Suppressor macrophage treated with lipopolysaccharide for 1 hour (primary cell): Measurements from ENCODE around the gene SEMA4D.
A peak's percentile ranks its signal among the peaks of the same experiment; 100 is the strongest.

Source experiments
- DNase-seq, 3 donors: peaks; one replicate each; pipeline ENCODE4 v3.0.0-alpha.2; 2020 to 2022

SEMA4D gene

DNA sequence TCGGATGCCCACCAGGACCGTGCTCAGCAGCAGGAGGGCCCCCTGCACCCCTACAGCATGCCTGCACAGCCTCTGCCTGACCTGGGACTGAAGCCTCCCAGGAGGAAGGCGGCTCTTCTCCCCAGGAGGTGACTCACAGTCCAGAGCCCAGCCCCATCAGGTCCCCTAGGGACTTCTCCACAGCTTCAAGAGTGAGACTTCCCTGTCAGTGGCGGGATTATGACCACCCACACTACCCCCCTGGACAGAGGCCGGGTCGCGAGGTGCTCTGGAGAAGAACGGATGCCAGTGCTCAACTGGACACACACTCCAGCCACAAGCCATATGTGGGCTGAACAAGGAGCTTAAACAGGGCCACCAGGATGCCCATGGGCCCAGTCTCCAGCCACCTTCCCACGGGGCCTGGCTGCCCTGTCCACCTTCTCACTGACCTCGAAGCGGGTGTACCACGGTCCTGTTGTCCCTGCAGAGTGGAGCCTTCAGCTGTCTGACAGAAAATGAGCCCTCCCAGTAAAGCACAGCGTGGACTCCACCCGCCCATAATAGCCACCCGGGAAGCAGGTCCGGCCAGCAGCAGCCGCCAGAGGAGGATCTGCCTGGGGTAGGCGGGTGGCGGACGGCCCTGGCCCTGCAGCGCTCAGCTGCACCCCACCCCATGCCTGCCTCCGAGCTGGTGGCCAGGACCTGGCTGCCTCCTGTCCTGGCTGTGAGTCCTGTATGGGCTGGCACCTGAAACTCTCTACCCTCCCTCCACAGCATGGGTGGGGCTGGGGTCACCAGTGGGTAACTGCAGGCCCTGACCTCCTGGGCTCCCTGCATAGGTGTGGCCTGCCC is 54.7 kb downstream of the SEMA4D start:
- peak; percentile 73 to 76 (median 73) for DNase-seq

DNA sequence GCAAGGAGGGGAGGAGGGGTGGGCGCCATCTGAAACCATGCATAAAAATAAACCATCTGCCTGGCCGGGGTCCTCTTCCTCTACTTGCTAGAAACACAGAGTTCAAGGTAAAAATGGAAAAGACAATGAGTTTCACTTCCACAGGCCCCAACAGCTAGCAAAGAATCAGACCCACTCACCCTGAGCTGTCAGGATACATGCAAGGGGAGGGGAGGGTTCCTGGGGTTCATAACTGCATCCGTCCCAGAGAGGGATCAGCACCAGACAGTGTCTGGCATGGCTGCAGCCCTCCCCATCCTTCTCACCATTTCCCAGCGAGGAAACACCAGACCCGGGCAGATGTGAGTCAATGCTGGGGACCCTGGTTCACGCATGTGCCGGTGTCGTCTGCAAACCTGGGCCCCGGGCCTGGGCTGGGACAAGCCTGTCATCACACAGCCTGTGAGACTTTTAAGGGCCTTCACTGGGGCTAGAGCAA is 55.4 kb downstream of the SEMA4D start:
- no peak for DNase-seq

DNA sequence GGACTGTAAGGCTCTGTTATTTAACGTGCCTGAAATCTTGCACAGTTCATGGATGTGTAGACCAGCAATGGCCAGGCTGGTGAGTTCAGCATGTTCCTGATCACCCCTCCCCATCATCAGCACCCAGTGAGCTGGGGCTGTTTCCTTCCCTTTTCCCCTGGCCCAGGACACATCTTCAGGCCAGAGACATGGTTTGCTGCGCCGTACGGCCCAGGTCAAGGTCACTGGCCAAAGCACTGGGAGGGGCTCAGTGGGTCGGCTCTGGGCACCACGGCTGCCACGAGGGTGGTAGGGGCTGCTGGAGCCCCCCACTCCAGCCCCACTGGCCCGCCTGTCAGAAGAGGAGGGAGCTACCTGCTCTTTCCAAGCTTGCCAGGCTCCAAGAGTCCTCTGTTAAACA is 55.9 kb downstream of the SEMA4D start:
- DNase-seq, result no peak

DNA sequence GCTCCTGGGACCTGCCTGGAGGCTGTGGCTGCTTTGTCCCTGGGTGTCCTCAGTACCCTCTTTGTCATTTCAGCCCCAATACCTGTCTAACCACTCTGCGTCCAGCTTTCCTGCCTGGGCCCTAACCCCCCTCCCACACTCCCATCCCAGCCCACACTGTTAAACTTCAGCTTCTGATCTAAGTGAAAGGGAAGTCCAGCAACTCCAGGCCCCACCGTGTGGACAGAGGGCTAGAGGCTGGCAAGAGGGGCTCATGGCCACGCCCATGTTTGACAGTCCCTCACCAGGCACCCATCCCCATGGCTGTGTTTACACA is 56.3 kb downstream of the SEMA4D start:
- no peak for DNase-seq

DNA sequence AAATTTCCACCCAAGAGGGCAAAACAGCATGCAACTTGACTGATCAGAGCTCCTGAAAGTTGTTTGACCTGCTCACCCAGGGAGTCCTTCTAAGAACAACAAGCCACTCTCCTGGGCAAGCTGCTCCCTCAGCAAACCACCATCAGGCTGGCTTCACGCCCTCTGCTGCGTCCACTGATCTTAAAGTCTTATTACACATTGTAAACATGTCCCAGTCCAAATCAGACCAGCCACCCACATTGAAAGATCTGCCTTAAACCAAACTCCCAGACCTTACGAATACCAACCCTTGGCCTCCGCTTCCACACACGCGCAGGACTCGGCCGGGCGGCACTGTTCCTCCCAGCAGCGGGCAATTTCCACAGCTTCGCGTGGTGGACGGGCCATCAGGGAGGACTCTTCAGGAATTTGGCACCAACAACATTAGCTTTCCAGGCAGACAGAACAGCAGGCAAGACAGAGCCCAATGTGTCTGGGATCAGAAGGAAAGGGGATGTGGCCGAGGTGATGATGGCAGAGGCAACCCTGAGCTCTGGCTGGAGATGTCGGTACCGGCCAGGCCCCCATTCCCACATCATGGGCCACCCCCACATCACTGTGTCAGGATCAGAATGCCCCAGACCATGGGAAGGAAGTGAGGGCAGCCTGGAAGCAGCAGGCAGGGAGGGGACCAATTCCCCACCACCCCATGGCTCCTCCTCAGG is 56.8 kb downstream of the SEMA4D start:
- no peak for DNase-seq

DNA sequence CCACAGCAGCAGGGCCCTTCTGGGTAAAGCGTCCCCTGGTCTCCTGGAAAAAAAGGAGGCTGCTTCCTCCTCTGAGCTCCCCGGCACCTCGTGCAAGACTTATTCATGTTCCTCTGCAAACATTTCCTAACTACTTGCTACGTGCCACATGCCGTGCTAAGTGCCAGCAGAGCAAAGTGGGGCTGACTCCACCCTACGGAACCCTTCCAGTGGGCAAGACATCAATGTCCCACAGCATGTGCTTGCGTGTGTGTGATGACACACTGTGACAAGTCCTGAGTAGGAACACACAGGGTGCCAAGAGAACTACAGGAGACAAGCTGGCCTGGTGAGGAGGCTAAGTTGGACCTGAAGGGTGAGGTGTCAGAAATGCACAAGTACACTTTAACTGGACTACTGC is 57.4 kb downstream of the SEMA4D start:
- peak; percentile 86 to 93 (median 91) for DNase-seq

DNA sequence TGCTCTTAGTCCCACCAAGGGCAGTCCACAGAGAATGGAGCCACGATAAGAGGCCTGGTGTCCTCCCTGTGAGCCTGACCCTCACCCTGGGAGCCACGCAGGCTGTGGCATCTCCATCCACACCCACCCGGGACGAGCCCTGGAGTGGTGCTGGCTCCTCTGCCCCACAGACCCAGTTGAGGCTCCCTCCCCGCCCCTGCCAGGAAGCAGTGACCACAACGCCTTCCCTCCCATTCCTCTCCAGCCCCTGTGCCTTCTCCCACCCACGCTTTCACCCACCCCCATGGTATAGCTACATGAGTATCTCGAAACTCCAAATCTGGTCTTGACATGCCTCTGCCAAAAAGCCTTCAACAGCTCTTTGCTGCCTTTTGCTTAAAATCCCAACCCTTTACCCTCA is 57.9 kb downstream of the SEMA4D start:
- no peak for DNase-seq

DNA sequence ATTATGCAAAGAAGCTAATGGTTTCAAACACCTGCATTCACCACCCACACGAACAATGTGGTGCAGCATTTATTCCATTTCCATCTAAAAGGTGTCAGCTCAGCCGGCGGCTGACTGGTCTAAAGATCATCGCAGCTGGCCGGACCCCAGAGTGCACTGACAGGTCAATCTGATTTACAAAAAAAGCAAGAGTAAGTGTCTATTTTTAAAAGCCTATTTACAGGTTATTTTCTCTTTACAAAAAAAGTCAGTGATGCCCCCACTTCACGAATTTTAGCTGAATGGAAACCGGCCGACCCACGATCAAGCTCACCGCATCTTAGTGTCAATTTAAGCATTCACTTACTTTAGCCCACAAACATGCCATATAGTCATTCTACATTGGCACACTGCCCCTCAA is 58.3 kb downstream of the SEMA4D start:
- DNase-seq, result no peak

DNA sequence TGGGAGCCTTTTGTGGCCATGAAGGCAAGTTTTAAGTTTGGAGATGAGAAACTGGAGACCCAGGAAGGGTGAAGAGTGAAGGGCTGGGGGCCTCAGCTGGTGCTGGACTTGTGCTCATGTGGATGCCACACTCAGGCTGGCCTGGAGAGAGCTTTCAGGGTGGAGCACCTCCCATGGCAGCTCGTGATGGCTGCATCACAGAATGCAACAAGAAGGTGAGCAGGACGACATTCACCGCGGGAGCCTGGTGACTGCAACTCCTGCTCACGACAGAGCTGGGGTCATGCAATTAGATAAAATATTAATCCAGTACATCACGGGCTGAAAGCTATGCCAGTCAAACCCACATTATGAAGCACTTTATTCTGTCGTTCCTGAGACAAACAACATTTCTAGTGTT is 59.7 kb downstream of the SEMA4D start:
- DNase-seq, result no peak

DNA sequence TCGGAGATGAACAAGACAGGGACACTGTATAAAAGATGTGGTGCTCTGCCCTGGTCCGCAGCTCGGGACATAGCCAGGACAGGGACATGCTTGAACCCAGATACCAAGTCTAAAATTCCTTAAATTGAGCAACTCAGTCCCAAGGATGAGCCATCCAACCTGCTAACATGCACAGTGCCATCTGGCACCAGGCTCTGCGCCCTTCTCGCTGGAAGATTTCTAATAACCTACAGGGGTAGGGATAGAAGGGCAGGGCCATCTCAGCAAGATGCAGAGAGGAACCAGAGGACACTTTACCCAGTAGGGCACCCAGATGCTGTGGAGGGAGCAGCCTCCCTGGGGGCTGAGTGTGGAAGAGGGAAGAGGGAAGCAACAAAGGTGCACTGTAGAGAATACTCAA is 60.1 kb downstream of the SEMA4D start:
- DNase-seq, result no peak

DNA sequence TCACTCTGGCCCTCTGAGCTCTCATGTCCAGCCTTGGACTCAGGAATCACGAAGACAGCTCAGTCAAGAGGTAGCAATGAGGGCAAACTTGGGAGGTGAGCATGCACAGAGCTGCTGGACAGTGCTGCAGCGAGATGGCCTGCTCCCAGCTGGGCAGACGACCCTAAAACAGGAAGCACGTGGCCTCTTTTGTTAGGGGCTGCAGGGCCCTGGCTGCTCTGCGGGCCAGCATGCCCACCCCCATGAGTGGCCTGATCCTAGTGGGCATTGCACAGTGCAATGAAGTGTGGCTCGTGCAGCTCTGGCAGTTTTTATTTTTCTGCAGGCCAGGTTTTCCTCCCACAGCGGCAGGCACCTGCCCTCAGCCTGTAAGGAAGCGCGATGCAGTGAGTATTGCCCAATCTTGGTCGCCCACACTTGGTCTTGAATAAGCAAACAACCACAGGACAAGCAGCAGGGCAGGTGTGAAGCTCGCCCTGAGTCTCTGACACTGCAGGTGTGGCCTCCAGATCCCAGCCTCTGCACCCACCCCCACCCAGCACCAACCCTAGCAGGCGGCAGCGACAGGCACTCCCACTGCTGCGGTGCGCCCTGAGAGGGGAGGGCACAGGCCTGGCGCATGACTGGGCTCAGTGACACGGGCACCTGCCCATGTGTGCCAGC is 60.8 kb downstream of the SEMA4D start:
- peak in 2 of 3 donors; percentile 50 to 51 for DNase-seq

DNA sequence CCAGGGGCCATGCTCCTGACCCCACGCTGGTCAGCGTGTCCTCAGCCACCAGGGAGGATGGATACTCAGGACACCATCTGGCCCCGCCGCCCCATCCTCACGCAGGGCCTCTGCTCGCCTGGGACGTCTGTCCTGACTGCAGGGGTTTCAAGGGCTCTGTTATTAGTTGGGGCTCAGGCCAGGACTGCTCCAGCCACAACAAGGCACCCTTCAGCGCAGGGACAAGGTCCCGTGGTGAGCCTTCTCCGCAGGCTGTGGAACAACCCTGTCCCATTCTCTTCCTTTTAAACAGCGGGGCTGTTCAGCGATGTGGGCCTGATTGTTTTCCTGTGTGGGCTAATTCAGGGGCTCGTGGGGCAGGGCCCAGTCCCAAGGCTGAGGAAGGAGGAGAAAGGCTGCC is 61.6 kb downstream of the SEMA4D start:
- no peak for DNase-seq

DNA sequence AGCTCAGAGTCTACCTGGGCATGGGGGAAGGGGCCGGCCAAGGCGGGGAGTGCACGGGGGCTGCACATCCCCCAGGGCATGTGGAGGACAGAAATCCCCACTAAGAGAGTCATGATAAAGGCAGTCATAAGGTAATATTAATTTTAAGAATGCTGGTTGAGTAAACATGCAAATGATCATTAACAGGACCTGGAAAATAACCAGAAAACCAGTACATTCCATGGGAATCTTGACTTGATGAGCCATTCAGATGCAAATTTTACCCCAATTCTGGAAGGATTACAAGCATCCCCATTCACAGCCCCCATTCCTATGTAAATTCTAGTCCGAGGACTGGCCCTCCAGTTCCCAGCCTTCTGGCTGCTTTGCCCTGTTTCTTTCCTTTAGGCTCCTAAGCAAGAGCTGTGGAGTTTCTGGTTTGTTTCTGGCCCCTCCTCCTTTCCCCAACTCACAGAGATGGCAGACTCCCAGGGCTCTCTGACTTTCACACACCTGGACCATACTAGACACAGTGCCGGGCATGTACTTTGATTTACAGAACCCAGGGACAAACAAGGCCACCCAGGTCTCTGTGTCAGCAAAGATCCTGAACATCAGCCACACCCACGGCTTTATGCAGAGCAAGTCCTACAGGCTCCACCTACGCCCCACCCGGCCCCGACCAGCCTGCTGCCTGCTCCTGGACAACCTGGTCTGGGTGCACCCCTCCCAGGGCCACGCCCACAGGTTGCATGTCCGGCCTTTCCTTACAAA is 62.7 kb downstream of the SEMA4D start:
- DNase-seq, result no peak

DNA sequence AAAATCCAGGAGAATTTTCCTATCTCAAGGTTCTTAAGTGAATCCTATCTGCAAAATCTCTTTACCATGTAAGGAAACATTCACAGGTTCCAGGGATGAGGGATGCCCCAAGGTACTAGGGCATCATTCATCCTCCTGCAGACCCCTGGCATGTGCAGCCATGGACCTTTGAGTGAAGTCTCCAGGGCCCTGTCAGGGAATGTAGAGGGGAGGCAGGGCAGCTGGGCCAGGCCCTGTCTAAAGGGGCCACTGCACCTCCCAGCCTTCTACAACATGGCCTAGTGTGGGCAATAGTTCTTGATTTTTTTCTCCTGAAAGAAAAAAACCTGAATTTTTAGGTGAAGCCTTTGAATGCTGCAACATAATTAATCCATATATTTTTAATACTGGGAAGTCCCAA is 63.3 kb downstream of the SEMA4D start:
- no peak for DNase-seq

DNA sequence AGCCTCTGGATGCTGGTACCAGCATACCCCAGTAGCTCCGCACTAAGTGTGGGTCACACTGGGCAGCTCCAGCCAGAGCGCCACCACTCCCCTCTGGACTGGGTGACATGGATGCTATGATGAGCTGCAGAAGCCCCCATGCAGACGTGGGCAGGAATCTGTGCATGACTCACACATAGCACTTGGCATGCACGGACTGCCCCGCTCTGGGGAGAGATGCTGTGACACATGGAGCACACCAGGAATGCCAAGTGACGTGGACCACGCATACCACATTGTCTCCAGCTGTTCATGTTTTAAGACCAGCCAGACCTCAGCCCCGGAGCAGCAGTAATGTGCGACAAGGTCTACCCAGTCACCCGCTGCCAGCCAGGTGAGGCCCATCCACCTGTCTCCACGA is 64.1 kb downstream of the SEMA4D start:
- no peak for DNase-seq

DNA sequence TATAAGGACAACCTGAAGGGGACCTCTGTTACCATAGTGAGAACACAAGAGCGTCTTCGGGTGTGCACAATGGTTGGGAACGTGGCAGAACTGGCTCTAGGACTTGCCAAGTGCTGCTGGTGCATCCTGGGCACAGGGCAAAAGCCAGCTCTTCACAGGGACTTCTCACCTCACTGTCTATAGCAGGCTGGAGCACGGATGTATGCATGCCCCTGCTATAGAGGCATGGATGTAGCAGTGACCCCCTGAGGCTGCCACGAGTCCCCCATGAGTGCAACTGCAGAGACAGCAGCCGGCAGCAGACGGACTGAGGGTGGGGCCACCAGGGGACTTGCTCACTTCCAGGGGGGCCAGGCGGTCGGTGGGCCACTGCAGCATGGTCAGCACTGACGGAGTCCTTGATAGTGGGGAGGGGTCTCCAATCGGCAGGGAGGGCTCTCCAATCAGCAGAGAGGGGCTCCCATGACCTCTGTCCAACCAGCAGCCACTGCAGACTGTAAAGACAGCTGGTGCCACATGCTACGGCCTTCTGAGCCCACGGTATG is 64.9 kb downstream of the SEMA4D start:
- no peak for DNase-seq

DNA sequence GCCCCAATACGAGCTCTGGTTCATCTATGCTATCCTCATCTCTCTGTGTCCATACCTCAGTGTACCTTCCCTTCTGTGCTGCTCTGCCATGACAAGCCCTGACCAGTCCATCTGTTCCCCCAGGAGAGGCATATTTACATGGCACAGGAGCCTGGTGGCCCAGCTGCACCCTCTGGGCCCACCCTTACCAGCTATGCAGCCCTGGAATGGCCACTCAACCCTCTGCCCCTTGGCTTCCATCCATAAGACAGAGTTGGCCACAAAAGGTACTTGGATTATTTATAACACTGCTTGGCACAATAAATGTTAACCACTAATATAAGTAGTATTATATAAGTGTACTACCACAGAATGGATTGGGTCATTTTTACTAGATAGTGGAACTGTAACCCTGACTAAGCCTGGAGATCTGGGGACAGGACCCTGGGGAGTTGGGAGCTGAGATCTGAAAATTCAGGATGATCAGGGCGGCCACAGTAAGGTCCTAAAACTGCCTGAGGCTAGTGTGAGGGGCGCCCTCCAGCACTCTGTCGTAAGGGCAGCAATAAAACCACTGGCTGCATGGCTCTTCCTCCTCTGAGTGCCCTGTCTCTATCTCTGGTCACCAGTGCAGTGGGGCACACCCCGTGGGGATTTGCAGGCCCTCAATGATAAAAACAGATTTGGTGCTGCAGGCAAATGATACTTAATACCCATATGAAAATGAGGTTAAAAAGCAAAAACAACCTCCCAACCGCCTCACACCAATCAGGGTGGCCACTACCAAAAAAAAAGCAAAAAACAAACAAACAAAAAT is 65.8 kb downstream of the SEMA4D start:
- no peak for DNase-seq

DNA sequence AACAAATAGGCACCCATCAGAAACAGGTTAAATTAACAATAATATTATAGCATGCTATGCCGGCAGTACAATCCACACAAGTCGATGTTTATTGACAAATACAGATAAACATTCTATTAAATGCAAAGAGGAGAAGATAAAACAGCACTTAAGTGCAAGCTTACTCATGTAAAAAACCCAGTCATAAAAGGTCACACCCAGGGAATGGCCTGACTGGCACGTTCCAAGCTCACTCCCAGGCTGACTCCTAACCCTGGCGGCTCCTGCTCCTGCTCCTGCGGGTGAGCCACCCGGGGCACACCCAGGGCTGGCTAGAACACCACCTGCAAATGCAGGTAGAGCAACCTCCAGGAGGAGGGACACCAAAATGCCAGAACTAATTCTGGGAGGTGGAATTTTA is 66.9 kb downstream of the SEMA4D start:
- DNase-seq, result no peak

DNA sequence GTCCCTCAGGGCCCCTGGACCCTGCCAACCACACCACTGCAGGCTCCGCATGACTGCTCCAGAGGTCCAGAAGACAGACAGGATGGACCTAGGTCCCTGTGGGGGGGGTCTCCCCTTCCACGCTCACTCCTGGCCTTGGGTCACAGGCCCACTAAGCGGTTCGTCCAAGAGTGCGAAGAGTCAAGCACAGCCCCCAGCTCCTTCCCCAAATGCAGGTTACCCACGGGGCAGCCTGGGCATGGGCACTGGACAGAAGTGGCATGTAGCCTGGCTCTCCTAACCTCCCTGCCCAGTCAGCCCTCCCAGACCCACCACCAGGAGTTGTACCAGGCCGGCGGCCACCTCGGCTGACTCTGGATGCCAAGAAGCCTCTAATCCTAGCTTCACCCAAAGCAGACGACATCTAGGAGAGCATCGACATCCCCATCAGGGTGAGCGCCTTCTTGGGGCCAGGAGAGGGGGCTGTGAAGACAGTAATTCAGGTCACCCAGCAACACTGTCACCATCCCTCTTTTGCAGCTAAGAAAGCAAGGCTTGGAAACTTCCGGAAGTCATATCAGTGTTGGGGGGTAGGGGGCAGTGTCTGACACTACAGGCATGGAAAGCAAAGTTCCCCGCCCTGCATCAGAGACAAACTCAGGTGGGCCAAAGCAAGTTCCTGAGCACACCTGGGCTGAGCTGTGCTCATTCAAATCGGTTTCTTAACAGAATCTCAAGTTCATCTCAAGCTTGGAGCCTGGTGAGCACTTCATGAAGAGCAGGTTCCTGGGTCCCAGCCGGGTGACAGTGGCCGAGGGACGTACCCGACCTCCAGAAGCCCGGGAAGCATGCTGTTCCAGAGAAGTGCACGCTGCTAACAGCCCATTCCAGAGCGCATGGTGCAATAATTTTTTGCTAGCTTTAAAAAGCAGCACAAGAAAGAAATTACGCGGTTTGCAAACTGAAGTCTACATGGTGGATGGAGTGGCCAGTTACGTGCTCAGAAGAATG is 68.7 kb downstream of the SEMA4D start:
- DNase-seq, result no peak

DNA sequence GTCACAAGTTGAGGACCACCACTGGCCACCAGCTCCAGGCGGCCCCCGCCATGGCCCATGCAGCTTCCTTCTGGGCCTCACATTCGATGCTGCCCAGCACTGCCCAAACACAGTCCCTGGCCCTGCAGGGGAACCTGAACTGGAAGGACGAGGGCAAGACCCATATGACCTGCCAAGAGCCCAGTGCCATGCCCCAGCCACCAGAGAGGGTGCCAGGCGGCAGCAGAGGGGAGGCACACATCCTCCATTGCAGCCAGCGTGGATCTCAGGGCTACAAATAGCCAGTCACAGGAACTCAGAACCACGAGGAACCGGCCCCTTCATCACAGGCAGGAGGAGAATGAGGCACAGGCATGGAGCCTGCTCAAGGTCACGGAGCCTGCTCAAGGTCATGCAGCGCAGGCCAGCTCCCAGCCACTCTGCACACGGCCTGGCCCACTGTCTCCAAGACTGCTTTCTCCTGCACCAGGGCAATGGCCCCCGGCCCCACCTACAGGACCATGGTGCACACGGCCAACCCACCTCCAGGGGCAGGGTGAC is 69.6 kb downstream of the SEMA4D start:
- DNase-seq, result no peak
